NCI-H2196 (cell line): ENCODE measurements around the gene RHAG.
"Not testable (repeated sequence)": the region's sequence is repeated elsewhere in the genome, so short reads cannot be mapped to it uniquely, and the experiment has no call there.

Source experiments
- DNase-seq: peaks from one replicate; lab custom pipeline; 2025; ENCODE audit not compliant: unreplicated experiment; lab: John Stamatoyannopoulos, UW

RHAG gene

DNA sequence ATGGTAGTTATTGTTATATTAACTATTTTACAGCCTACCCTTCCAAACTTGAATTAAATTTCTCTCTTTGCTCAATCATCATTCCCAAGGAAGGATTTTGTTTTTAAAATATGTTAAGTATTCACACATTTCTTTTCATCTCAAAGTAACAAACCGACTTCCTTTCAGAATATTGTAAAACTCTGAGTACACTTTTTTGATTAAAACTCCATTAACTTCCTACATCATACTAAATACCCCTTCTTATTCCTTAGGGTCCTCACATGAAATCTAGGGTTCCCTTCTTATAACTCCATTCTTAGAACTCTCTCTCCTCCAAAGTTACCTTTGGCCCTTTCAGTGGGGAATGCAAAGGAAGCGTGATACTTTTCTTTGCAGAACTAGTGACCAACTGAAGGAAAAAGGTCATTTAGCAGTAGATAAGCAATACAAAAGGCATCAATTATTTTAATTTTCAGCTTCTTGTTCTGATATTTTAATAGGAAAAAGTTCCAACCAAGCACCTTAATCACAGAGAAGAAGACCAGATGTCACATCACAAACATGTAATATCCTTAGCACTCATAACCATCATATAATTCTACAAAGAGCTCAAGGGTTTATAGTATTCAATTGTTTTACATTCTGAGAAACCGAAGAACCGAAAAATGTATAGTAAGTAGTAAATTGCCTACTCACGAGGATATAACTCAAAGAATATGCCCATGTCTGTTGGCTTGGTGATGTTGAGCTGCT is 494 bp downstream of the RHAG start:
- DNase-seq: no peak

DNA sequence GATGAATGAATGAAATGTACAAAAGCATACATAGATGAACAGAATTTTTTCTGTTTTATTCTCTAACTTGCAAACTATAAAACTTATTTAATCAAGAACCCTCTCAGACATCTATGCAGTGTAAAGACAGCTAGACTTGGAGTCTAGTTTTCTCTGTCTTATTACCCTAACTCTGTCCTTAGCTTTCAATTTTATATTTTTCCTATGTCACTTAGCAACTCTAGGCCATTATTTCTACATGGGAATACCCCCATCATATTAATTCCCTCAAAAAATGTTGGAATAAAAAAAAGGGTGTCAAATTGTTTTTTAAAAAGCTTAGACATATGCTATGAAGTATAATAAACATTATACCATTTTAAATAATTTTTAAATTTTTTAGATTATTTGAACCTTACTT is 1.2 kb downstream of the RHAG start:
- DNase-seq: no peak

DNA sequence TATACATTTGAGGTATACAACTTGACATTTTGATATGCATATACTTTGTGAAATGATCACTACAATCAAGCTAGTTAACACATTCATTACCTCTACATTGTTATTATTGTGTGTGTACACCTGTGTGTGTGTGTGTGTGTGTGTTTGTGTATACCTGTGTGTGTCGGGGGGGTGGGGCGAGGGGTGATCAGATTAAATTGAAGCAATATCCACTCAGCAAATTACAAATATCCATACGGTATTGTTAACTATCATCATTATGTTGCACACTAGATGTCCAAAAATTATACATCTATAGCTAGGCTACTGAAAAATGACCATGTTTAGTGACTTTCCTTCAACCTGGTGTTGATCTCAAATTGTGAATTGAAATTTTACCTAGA is 1.8 kb downstream of the RHAG start:
- DNase-seq: no peak

DNA sequence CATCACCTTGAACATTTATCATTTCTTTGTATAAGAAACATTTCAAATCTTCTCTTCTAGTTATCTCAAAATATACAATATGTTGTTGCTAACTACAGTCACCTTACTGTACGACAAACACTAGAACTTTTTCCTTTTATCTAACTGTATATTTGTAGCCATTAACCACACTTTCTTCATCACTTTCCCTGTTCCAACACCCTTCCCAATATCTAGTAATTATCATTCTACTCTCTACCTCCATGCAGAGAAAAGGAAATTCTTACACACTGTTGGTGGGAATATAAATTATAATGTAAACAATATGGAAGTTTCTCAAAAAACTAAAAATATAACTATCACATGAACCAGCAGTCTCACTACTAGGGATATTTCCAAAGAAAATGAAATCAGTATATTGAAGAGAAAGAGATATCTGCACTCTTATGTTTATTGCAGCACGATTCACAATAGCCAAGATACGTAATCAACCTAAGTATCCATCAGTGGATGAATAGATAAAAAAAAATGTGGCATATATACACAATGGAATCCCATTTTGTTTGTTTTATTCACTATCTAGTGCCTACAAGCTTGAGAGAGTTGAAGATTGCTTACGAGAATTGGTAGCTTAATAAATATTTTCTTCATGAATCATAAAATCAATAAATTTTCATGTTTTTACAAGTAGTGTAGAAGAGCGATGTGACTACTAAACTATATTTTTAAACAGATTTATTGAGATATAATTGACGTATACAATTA is 2.4 kb downstream of the RHAG start:
- DNase-seq: no peak

DNA sequence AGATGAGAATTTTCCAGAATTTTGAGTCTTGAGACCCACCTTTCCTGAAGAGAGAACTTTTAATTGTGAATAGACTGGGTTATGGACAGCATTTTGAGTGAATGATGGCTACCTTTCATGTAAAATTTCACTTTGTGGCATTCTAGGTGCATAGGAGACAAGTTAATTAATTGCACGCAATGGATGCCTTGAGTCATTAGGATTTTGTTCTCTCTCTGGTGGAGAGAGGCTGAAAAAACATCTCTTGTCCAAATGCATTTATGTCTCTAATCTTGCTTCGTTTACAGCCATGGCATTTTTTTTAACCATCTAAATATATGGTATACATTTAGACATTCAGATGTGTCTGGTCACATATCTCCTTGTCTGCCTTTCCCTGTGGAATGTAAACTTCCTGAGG is 3.1 kb downstream of the RHAG start:
- DNase-seq: no peak

DNA sequence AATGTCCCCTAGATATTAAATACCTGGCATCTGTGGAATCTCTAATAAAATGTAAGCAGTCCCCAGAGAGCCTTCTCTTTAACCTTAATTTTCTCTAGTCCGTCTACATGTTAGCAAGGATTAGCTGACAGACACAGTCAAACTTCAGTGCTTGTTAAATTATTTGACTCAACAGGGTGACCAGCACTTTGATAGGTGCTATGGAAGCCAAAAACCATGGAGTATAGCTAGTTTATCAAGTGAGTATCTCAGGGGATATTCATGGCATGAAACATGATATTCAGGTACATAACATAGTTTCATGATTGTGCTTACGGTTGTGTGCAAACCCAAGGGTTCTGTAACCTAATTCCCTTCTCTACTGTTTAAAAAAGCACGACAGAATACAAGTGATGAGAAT is 3.9 kb downstream of the RHAG start:
- DNase-seq: no peak

DNA sequence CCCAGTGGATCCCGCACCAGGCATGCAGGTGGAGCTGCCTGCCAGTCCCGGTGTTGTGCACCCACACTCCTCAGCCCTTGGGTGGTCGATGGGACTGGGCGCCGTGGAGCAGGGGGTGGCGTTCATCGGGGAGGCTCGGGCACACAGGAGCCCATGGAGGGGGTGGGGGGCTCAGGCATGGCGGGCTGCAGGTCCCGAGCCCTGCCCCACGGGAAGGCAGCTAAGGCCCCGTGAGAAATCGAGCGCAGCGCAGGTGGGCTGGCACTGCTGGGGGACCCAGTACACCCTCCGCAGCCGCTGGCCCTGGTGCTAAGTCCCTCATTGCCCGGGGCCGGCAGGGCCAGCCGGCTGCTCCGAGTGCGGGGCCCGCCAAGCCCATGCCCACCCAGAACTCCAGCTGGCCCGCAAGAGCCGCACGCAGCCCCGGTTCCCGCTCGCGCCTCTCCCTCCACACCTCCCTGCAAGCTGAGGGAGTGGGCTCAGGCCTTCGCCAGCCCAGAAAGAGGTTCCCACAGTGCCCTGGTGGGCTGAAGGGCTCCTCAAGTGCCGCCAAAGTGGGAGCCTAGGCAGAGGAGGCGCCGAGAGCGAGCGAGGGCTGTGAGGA is 7.1 kb downstream of the RHAG start:
- not testable (repeated sequence) for DNase-seq

DNA sequence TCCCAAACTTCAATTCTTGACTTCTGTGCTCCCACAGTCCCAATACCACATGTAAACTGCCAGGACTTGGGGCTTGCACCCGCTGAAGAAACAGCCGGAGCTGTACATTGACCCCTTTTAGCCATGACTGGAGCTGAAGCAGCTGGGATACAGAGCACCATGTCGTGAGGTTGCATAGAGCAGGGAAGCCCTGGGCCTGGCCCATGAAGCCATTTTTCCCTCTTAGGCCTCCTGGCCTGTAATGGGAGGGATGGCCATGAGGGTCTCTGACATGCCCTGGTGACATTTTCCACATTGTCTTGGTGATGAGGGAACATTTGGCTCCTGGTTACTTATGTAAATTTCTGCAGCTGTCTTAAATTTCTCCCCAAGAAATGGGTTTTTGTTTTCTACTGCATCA is 9.8 kb downstream of the RHAG start:
- DNase-seq: no peak

DNA sequence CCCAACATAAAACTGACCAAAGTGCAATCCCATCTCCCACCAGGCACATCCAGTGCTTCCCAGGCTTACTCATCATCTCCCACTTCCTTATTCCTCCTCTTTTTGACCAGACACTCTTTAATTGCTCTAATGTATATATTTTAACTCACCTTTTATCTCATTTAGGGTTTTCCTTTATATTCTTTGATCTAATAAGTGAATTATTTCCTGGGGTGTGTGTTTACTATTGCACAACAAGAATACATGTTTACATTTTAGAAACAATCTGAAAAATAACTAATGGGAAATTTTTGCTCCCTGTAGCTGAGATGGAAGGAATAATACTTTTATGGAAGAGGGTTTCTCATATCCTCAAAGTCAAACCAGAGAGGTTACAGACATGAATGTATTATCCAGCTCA is 18.4 kb downstream of the RHAG start:
- no peak for DNase-seq

DNA sequence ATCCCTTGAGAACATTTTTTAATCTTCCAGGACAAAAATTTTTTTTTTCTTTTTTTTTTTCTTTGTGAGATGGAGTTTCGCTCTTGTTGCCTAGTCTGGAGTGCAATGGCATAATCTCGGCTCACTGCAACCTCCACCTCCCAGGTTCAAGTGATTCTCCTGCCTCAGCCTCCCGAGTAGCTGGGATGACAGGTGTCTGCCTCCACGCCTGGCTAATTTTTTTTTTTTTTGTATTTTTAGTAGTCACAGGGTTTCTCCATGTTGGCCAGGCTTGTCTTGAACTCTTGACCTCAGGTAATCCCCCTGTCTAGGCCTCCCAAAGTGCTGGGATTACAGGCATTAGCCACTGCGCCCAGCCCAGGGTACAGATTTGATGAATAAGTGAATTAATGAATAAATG is 22.5 kb downstream of the RHAG start:
- DNase-seq: not testable (repeated sequence)

DNA sequence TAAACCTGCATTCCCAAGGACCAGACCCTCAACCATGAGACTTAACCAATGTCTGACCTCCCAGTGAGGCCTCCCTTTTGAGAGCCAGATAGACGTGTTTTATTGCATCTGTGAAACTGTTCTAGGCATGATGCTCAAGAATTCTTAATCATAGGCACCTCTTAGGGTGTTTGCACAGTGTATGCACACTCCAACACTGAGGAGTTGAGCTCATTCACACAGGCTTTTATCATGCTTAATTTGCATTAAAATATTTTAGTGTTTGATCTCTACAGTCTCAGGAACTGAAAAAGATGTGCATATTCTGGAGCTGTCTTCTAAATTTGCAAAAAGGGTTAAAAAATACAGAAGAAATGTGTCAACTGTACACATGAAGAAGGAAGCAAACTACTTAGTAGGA is 27.4 kb downstream of the RHAG start:
- no peak for DNase-seq

DNA sequence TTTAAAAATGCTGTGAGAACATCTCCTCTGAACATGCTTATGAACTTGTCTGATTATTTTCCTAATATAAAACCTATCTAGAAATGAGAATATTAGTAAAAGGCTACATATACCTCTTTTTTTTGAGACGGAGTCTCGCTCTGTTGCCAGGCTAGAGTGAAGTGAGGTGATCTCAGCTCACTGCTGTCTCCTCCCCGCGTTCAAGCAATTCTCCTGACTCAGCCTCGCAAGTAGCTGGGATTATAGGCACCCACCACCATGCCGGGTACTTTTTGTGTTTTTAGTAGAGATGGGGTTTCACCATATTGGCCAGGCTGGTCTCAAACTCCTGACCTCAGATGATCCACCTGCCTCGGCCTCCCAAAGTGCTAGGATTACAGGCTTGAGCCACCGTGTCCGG is 28.4 kb downstream of the RHAG start:
- DNase-seq: not testable (repeated sequence)

DNA sequence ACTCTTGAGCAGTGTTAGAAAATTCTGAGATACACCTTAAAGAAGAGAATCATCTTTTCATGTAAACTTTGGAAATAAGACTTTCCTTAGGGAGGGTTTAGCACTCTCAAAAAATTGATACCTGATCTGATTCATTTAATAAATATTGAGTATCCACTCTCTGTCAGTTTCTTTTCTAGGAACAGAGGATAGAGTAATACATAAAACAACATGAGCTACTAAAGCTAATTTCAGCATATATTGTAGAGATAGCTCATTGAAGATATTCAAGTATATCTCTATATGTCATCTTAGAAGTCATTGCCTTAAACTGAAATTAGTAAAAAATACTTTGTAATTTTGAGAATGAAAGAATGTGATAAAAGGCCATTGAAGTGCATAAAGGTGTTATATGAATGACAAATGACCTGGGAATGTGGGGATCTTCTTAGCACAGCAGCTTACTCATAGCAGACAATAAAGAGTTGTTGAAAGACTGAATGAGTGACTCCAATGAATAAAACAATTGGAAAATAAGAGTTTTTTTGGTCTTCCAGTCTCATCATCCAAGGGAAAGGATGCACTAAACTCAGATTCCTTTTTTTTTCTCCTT is 29.2 kb downstream of the RHAG start:
- no peak for DNase-seq

DNA sequence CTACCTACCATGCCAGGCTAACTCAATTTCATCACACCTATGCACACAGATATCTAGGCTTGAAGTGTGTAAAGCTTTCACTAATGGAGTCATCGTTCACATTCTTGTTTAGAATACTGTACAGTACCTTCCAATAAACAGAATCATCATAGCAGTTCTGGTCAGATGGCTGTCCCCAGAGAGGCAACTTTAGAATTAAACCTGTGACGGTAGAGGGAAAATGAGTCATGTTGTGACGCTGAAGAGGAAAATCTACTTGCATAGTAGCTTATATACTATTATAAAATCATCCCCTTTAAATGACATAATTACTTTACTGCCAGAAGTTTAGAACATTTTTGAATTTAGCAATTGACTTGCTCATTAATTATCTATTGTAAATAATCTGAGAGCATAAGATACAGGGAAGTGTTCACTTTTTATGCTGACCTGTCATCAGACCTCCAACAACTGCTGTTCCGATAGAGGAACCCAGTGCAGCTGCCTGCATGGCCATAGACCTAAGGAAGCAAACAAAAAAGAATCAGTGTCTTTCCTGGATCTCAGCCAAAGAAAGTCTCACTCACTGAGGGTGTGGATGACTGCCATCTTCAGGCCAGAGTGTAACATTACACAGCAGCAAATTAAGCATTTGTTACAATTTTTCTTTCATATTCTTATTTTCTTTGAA is 29.8 kb downstream of the RHAG start:
- DNase-seq: peak; percentile 96

DNA sequence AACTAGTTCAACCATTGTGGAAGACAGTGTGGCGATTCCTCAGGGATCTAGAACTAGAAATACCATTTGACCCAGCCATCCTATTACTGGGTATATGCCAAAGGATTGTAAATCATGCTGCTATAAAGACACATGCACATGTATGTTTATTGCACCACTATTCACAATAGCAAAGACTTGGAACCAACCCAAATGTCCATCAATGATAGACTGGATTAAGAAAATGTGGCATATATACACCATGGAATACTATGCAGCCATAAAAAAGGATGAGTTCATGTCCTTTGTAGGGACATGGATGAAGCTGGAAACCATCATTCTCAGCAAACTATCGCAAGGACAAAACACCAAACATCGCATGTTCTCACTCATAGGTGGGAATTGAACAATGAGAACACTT is 32.6 kb downstream of the RHAG start:
- DNase-seq: not testable (repeated sequence)

DNA sequence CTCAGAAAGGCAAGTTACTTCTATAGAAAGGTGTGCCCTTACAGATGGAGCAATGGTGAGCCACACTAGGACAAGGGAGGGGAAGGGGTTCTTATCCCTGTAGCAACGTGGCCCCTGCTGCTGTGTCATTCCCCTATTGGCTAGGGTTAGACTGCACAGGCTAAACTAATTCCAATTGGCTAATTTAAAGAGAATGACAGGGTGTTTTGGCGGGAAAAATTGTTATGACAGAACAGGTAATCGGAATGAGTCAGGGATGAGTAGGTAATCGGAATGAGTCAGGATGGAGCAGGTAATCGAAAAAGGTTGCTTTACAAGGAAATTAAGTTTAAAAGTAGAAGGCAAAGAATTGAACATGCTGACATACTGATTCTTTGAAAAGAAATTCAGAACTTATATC is 49.4 kb downstream of the RHAG start:
- DNase-seq: not testable (repeated sequence)

DNA sequence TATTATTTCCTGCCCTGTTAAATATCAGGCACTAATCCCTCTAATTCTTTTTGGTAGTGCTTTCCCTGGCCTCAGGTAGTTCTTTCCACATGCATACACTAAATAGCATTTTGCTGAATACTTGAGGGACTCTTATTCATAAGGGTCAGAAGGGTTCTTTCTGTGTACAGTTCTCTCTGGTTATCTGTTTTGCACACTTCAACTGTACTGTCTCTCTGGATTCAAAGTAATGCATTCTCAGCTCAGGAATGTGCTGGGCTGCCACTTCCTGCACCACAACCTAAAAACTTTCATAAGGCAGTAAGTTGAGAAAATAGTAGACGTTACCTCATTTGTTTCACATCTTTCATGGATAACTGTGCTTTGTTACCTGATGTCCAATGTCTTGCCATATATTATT is 54.1 kb downstream of the RHAG start:
- DNase-seq: no peak

DNA sequence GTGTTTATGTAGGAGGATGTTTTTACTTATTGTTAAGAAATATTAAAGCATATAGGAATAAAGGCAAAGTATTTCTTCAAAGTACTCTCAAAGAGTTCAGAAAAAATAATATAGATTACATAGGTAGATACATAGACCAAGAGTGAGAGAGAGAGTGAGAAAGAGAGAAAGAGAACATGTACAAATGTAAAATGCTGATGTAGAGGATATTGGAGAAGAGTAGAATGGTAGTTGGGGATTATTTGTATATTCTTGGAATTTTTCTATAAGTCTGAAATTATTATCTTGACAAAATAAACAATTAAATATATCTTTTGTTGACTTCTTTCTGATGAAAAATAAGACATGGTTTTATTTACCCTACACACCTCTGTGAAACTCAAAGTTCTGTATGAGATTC is 57.0 kb downstream of the RHAG start:
- DNase-seq: no peak

DNA sequence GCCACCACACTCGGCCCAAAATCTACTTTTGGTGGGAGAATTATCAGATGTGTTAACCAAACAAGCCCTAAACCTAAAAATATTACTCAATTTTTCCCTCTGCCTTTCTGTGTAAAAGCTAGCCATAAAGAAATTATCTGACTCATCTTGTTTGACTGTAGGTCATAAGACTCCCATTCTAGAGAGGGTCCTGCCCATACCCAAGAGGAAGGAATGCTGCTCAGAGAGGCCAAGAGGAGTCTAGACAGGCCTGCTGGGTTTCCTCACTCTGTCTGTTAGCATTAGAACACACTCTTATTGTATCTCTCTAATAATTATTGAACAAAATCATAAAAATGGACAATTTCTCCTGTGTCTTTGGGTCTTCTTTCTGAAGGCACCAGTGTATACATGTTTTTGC is 60.0 kb downstream of the RHAG start:
- no peak for DNase-seq

DNA sequence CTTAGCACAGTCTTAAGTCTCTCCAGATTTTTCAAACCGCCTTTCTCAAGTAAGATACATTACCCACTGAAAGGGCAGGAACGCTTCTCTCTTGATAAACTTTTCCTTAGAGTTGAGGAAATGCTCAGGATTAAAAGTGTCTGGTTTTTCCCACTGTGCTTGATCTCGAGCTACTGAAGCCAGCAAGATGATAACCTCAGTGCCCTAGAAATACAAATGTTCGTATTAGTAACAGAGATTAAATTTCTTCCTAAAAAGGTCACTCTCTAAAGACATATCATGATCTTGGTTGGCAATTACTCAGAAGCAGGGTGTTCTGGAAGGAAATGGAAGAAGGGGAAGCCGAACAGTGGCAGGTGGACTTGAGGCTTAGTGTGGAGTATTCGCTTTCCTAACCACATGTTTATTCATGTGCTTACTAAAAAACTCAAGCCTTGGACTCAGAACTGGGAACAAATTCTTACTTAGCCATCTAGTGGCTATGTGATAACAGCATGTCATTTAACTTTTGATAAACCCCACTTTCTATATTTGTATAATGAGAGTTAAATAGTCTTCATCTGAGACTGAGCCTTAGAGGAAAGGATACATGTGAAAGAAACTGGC is 66.1 kb downstream of the RHAG start:
- no peak for DNase-seq

DNA sequence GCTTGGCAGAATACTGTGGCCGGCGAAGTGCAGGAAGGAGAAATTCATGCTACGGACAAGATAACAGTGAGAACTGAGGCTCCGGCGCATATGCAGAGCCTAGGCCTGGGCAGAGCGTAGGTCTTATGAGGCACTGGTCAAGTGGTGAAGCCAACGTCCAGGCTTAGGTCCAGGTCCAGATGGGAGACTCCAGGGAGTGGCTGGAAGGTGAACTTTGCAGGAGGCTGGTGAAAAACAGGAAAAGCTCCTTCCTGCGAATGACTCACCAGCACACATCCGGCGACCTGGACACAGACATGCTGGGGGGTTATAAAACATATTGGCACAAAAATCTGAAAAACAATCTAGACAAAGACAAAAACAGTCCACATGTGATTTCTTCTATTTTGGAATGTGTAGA is 70.8 kb downstream of the RHAG start:
- no peak for DNase-seq
